ENCODE measurements around the gene TMEM74B.
"Not testable (repeated sequence)": the region's sequence is repeated elsewhere in the genome, so short reads cannot be mapped to it uniquely, and the experiment has no call there.

The TMEM74B gene

DNA sequence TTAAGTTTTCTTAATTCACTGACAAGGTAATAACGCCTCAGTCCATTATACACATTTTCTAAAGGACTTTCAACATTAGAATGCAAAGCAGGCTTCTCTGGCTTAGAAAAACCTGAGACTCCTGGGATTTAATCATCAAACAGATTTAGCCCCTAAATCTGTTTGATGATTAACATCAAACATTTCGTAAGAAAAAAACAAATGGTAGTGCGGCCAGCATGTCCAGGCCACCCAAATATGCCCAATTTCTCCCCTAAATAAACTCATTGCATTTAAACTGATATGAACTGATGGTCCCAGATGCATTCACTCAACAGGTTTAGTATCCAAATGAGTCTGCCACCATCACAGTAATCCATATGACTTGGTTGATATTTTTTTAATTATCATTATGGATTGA lies 6.2 kb downstream of the TMEM74B start:
- DNase-seq (ENCODE audit: low read depth): no peak

DNA sequence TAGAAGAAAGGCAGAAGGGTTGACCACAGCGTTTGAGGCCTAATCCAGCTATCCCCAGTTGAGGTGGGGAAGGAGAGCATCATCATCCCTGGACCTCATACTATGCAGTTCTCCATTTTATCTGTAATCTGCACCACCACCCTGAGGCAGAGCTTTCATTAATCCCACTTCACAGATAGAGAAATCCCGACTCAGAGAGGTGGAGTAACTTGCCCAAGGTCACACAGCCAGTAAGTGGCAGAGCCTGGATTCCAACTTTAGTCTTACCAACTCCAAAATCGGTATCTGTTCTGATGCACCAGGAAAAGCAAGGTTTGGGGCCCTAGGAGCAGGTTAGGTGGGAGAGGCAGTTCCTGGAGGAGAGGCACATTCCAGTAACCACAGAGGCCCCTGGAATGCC lies 6.7 kb downstream of the TMEM74B start:
- no peak for DNase-seq (ENCODE audit: low read depth)

DNA sequence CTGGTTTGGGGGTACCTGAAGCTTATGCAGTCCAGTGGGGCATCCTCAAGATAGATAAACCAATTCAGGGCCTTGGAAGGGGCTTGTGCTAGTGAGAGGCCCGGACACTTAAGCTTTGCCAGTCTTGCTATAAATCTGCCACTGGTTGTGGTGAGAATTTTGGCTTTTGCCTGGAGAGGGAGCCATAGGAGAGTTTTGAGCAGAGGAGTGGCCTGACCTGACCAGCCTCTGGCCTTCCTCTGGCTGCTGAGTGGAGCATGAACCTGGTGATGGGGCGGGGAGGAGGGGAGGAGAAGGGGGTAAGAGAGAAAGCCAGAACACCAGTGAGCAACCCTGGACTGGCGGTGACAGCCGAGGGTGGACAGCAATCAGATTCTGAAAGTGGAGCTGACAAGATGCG lies 7.1 kb downstream of the TMEM74B start:
- DNase-seq (ENCODE audit: low read depth): no peak

DNA sequence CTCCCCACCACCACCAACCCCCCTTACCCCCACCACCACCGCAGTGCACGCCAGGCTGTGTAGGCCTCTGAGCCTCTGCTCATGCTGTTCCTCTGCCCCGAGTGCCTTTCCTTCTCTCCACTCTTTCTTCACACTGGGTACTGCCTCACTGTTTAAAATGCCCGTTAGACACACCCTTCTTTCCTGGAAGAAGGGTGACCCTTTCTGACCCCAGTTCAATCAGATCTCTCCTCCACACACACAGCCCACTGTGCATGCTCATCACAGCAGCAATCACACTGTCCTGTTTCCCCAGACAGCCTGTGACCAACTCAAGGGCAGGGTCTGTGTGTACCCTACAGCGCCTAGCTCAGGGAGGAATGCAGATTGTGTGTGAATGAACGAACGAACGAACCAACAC lies 10.0 kb downstream of the TMEM74B start:
- DNase-seq (ENCODE audit: low read depth): no peak

DNA sequence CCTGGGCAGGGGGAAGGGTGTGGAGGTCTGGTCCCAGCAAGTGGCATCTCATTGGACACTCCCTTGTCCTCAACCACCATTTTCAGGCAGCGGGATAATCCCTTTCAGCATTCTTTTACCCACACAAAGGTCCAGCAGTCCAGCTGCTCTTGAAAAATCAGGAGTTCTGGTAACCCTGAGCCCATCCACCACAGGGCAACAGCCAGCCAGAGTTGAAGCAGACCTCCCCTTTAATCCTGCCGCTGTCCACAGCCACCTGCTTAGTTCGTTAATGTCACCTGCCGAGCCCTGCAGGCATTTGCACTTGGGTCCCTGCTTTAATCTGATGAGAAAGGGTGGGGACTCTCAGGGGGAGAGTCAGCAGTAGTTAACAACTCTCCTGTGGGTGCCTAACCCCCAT lies 11.1 kb downstream of the TMEM74B start:
- DNase-seq (ENCODE audit: low read depth): no peak

DNA sequence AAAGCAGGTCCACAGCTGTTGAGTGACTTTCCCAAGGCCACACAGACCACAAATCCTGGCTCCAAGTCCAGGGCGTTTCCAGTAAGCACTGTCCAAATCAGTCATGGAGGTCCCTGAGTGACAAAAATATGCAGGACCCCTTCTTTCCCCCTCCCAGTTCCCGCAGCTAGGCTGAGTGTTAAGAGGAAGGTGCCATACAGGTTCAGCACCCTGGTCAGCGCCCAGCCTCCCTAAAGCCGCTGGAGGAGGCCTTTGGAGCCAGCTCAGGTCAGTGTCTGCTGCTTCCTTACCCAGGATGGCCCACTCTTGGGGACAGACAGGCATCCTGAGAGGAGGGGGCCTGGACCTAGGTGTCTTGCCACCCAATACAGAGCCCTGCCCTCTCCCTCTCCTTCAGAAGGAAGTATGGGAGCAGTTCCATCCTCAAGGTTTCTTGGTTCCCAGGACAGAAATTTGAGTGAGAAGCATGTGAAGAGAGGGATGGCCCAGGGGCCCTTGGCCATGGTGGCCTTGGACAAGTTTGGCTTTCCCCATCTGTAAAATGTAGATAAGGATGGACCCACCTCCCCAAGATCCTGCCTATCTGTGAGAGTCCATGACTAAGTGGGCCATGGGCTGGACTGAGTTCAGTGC lies 13.2 kb downstream of the TMEM74B start:
- DNase-seq (ENCODE audit: low read depth): no peak

DNA sequence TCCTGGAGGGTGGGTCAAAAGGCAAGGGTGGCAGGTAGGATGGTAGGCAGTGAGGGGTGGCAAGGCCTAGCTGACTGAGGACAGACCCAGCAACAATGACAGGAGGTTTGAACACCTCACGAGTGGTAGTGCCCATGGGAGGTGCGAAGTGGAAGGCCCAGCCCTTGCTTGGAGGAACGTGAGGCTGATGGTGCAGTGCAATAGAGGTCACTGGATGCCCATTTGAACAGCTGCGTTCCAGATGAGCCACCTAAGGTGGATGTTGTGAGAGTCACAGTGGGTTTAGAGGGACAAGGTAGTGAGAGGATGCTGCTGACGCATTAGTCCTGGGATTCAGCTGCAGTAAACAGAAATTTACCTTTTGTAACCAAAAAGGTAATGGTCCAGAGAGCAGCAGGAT lies 15.6 kb downstream of the TMEM74B start:
- DNase-seq (ENCODE audit: low read depth): no peak

DNA sequence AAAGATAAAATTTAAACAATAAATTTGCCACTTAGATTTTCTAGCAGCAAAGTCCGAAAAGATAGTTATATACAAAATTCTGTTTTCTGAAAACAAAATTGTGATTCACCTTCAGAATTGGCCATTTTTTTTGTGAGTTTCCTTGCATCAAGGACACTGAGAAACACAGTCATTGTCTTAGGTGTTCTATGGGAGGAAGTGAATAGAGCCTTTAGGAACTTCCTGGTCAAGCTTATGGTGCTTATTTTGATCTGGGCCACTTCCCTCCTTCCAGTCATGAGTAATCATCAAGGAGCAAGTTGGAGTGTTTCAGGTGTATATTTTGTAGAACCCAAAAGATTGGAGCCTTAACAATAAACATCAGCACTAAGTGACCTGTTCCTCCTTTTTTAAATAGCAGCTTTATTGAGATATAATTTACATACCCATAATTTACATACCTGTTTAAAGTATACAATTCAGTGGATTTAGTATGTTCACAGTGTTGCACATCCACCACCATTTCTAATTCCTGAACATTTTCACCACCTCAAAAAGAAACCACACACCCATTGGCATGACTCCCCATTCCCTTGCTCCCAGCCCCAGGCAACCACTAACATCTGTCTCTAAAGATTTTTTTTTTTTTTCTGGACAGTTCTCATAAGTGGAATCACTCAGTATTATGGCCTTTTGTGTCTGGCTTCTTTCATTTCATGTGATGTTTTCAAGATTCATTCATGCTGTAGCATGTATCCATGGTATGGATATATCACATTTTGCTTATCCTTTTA lies 17.6 kb downstream of the TMEM74B start:
- no peak for DNase-seq (ENCODE audit: low read depth)

DNA sequence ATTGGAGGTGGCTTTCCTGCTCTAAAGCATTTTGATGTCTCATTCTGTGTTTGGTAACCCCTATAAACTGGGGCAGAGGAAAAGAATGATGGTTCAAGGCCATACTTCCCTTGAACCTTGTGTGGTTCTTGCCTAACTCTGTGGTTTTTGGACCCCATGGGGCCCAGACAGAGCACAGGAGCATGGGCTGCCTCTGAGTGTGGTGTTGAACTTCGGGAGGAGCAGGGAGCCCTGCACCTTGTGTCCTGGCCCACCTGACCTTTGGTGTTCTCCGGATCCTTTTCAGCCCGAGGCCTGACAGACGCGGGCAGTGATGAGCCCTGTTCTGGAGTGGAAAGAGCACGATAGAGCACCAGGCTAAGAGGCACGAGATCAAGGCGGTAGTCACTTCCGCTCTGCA lies 18.8 kb downstream of the TMEM74B start:
- DNase-seq (ENCODE audit: low read depth): no peak

DNA sequence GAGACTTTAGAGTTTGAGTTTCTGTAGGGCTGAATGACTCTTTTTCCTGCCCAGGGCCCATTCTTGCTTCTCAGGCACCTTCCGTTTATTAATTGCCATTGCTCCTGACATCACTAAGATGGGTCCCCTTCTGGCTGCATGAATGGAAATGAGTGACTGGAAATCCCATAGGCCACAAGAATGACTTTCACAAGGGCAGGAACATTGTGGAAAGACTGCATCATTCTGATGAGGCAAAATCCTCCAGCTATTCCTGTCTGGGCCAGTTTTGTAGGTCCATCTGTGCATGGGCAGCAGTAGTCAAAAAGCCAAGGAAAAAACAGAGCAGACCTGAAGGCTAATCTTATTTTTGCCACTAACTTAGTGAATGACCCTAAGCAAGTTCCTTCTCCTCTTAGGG lies 19.3 kb downstream of the TMEM74B start:
- no peak for DNase-seq (ENCODE audit: low read depth)

DNA sequence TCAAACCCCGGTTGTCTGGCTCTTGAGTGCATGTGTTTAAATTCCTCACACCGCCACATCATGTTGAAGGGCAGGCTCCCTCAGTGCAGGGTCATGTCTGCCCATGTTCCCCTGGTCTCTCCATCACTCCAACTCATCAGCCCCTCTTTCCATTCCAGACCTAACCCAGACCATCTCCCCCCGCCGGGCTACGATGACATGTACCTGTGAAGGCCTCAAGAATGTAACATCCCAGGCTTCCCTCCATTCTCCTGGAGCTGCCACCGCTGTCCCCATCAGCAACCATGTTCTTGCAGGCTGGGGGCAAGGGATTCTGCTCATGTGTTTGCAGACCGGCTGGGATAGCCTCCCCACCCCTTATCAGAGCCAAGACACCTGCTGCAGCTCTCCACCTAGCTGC lies 19.9 kb downstream of the TMEM74B start:
- no peak for DNase-seq (ENCODE audit: low read depth)

DNA sequence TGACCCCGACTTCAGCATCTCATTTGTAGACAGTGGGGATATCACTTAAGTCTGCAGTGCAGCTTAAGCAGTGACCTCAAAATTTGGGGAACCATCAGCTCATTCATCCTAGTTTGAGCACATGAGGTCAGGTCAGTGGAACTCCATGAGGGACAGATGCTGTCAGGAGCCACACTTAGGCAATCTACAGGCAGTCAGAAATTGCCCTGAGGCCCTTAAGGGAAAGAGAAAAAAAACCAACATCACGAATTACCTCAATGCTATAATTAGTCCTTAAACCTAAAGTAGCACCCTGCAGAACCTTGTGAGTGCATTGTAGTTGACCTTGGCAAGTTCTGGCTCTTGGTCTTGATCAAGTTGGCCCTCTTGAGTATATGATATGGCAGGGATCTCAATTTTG lies 21.1 kb downstream of the TMEM74B start:
- no peak for DNase-seq (ENCODE audit: low read depth)

DNA sequence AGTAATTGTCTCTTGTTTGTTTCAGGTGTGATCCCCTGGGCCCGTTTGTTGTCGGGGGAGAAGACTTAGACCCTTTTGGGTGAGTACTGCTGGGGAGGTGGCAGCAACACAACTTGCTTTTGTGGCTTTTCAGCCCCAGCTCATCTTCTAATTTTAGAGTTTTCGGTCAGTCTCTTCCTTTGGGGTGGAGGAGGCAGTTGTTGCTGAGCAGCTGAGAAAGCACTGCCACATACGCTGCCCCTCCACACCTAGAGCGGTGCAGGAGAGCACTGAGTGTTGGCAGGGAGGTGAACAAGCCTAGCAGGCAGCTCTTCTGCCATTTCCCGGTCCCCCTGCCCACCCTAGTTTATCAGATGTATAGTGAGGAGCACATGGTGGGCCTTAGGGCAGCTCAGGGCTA lies 21.7 kb downstream of the TMEM74B start:
- no peak for DNase-seq (ENCODE audit: low read depth)

DNA sequence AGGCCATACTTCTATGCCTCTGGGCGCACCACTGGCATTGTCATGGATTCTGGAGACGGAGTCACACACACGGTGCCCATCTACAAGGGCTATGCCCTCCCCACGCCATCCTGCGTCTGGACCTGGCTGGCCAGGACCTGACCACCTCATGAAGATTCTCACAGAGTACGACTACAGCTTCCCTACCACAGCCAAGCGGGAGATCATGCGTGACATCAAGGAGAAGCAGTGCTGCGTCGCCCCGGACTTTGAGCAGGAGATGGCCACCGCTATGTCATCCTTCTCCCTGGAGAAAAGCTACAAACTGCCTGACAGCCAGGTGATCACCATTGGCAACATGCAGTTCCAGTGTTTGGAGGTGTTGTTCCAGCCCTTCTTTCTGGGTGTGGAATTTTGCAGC lies 23.8 kb downstream of the TMEM74B start:
- DNase-seq (ENCODE audit: low read depth): no peak

DNA sequence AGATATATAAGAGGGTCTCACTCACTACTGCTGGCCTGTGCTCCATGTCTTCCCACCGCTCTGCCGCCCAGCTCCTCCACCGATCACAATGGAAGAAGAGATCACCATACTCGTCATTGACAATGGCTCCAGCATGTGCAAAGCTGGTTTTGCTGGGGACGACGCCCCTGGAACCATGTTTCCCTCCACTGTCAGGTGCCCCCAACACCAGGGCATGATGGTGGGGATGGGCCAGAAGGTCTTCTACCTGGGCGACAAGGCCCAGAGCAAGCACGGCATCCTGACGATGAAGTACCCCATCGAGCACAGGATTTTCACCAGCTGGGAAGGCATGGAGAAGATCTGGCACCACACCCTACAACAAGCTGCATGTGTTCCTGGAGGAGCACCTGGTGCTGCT lies 24.3 kb downstream of the TMEM74B start:
- DNase-seq (ENCODE audit: low read depth): no peak

DNA sequence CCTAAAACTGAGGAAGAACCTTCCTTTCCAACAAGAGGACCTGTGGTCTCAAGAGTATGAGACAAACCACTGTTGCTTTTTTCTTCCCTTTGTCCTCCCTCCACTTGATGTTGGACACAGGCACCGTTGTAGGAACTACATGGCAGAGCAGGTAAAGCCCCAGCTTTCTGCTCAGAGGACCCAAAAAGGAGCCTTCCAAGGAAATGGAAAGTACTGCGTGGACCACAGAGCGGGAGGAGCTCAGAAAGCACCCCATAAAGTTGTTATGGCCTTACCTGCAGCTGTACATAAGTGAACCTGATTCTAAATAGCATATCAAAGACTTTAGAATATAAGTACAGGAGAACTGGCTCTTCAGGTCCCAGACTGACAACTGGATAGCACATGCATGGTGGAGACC lies 29.4 kb downstream of the TMEM74B start:
- no peak for DNase-seq (ENCODE audit: low read depth)

DNA sequence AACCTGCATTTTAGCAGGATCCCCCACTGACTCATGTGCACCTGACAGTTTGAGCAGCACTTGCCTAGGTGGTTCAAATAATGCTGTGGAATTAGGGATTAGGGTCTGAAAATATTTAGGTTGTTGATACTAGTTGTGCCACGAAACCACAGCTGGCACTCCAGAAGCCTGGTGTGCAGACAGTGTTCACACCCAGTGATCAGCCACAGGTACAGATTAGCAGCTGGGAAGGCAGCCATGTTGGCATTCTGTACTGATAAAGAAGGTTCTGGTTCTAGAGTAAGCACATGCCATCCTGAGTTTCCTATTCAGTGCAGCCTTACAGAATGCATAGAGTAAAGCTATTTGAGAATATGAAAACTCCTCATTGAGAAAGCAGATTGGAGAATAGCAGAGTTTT lies 30.1 kb downstream of the TMEM74B start:
- no peak for DNase-seq (ENCODE audit: low read depth)

DNA sequence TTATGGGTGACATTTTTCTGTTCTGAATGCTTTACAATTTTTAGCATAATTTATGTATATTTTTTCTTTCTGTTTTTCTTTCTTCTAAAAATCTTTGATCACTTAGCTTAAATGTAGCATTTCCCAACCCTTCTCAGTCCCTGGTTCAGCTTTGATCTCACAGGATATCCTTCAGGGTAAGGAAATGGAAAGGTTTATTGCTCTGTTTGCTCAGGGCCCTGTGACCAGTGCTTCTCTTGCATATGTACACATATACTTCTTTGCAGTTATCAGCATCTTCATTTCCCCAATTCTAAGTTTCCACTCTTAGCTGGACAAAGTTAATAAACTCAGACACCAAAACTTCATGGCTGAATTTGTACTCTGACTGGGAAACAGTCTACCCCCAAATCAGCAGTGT lies 30.6 kb downstream of the TMEM74B start:
- DNase-seq (ENCODE audit: low read depth): no peak

DNA sequence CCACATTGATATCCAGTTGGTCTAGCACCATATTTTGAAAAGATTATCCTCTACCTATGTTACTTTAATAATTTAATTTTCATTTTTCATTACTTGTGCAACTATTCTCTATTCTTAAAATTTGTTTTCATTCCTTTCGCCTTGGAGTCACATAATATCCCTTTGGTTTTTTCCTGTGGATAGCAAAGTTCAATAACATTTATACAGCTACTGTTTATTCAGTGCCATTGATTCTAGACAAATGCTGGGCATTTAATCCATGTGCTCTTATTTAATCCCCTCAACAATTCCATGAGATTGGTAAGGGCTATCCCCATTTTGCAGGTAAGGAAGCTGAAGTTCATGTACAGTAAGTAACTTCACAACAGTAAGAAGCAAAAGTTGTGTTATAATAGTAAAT lies 33.8 kb downstream of the TMEM74B start:
- DNase-seq (ENCODE audit: low read depth): no peak

DNA sequence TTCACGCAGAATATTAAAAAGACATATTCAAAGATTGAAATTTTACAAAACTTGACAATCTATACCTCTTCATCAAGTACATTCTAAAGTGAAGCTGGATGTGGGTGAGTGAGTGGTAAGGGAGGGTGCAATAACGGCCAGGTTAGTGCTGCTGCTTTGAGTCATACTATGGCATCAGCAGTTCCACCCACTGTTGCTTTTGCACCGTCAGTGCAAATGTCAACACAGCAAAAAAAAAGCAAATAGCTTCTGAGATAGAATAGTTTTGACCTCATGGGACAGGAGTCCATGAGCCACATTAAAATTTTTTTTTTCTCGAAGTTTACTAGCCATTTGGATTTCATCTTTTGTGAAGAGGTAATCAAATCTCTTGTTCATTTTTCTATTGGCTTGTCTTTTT lies 34.6 kb downstream of the TMEM74B start:
- no peak for DNase-seq (ENCODE audit: low read depth)

DNA sequence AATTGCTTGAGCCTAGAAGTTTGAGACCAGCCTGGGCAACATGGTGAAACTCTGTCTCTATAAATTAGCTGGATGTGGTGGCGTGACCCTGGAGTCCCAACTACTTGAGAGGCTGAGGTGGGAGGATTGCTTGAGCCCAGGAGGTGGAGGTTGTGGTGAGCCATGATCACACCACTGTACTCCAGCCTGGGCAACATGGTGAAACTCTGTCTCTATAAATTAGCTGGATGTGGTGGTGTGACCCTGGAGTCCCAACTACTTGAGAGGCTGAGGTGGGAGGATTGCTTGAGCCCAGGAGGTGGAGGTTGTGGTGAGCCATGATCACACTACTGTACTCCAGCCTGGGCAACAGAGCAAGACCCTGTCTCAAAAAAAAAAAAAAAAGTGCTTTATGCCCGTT lies 35.0 kb downstream of the TMEM74B start:
- DNase-seq (ENCODE audit: low read depth): not testable (repeated sequence)

DNA sequence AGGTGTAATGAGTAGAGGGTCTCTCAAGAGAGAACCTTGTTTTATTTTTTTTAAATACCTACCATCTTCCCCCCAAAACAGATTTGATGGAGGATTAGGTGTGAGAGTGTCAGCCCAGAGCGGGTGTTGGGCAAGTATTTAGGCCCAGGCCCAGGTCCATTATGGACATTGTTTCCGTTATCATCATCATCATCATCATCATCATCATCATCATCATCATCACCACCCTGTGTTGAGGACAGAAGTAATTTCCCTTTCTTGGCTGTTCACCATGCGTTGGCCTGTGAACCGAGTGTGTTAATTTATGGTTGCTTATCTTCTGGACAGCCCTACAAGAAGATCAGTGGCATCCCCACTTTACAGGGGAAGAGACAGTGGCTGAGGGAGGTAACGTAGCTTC lies 37.8 kb downstream of the TMEM74B start:
- no peak for DNase-seq (ENCODE audit: low read depth)

DNA sequence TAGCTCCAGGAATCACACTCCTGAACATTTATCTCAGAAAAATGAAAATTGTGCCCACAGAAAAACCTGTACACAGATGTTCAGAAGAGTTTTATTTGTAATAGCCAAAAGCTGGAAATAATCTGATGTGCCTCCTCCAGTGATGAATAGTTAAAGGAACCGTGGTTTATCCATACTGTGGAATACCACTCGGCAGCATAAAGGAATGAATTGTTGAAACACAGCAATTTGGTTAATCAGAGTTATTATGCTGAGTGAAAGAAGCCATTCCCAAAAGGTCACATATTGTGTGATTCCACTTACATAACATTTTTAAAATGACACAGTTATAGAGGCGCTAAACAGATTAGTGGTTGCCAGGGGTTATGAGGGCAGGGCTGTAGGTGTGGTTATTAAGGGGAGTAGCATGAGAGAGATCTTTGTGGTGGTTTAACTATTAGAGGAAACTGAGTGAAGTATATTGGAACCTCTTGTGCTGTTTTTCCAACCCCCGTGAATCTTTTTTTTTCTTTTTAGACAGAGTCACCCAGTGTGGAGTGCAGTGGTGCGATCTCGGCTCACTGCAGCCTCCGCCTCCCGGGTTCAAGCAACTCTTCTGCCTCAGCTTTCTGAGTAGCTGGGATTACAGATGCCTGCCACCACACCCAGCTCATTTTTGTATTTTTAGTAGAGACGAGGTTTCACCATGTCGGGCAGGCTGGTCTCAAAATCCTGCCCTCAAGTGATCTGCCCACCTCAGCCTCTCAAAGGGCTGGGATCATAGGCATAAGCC lies 40.2 kb downstream of the TMEM74B start:
- DNase-seq (ENCODE audit: low read depth): no peak

Data from activated T-cell treated with anti-CD3 and anti-CD28 coated beads for 24 hours (primary cell).